A673 (cell line): Measurements from ENCODE around the gene SEH1L. TPM values are rescaled to one million over a fixed set of nuclear protein-coding genes. Genes with fewer than 3 reads are reported as not detected.
"Not testable (repeated sequence)": the region's sequence is repeated elsewhere in the genome, so short reads cannot be mapped to it uniquely, and the experiment has no call there.

Experiments
- Bru-seq: library from RNA; stranded (reverse); fragments of 400-500 nt; gene quantifications from one replicate; lab custom pipeline; 2021; lab: Mats Ljungman, UMichigan
- BruChase-seq, 2 experiments: library from RNA; stranded (reverse); fragments of 400-500 nt; gene quantifications; one replicate each; lab custom pipeline; 2021; lab: Mats Ljungman, UMichigan
- BruUV-seq: library from RNA; stranded (reverse); fragments of 400-500 nt; replicated peaks from 2 replicates; lab custom pipeline; 2021; lab: Mats Ljungman, UMichigan
- CTCF ChIA-PET: fragments of 300-600 bp; sonication (Branson Sonifier 250); formaldehyde crosslinking; loops from one replicate; lab custom pipeline; 2022; ENCODE audit warnings: antibody characterized with exemption; lab: Charles Lee
- POLR2A ChIA-PET: fragments of 300-600 bp; sonication (Branson Sonifier 250); formaldehyde crosslinking; loops from one replicate; lab custom pipeline; 2022; ENCODE audit warnings: antibody characterized with exemption; ENCODE audit not compliant: low non-redundant PET; lab: Charles Lee
- DNase-seq: peaks from one replicate; pipeline ENCODE4 v3.0.0-alpha.2; 2015; ENCODE audit warnings: low spot score
- H3K27ac ChIP-seq: fragments of 200-600 bp; sonication (generic); 2 replicates; pipeline ENCODE4 v1.5.1; 2016; ENCODE audit warnings: mixed run types, low read depth, mild to moderate bottlenecking, mixed read lengths, antibody characterized with exemption, low read length; ENCODE audit not compliant: poor library complexity, severe bottlenecking
- H3K27me3 ChIP-seq: fragments of 200-600 bp; sonication (generic); replicated peaks from 2 replicates; pipeline ENCODE4 v1.6.1; 2017; ENCODE audit warnings: mixed run types, low read depth, mild to moderate bottlenecking, mixed read lengths, antibody characterized with exemption, low read length; ENCODE audit not compliant: insufficient read depth, poor library complexity
- H3K36me3 ChIP-seq: fragments of 200-600 bp; sonication (generic); 2 replicates; pipeline ENCODE4 v1.6.1; 2016; ENCODE audit warnings: mixed run types, mild to moderate bottlenecking, mixed read lengths, antibody characterized with exemption, low read length; ENCODE audit not compliant: insufficient read depth, poor library complexity, severe bottlenecking
- H3K4me1 ChIP-seq: fragments of 200-600 bp; sonication (generic); 2 replicates; pipeline ENCODE4 v1.6.1; 2017; ENCODE audit warnings: mixed run types, mild to moderate bottlenecking, mixed read lengths, antibody characterized with exemption, low read length; ENCODE audit not compliant: insufficient read depth, poor library complexity, severe bottlenecking
- H3K4me3 ChIP-seq: fragments of 200-600 bp; sonication (generic); 2 replicates; pipeline ENCODE4 v1.5.1; 2016; ENCODE audit warnings: low read depth, mixed run types, mild to moderate bottlenecking, mixed read lengths, low read length; ENCODE audit not compliant: poor library complexity, severe bottlenecking
- H3K9me3 ChIP-seq: fragments of 200-600 bp; sonication (generic); 2 replicates; pipeline ENCODE4 v1.6.1; 2016; ENCODE audit warnings: mixed run types, low read depth, mild to moderate bottlenecking, mixed read lengths, antibody characterized with exemption, low read length; ENCODE audit not compliant: poor library complexity, severe bottlenecking
- EZH2 ChIP-seq: fragments of 200-600 bp; sonication (generic); IDR thresholded peaks from 2 replicates; pipeline ENCODE4 v1.6.1; 2017; ENCODE audit warnings: borderline replicate concordance, low read depth, mild to moderate bottlenecking, mixed read lengths, antibody characterized with exemption, low read length; ENCODE audit not compliant: poor library complexity, severe bottlenecking
- intact Hi-C: fragments of 100-400 bp; cut with micrococcal nuclease; formaldehyde crosslinking; loops from one replicate; pipeline ENCODE4 v1.10.0; 2022; ENCODE audit not compliant: unreplicated experiment
- long read RNA-seq: library from polyadenylated mRNA; stranded (forward); transcript quantifications from one replicate; pipeline ENCODE4 v2.0.0, GENCODE V29; 2022
- total RNA-seq: library from RNA; stranded (reverse); gene quantifications from 2 replicates; pipeline ENCODE4 v1.2.3, GENCODE V29; 2021
- TF ChIP-seq, protein P1 (sequence below): fragments of 300-800, 200-600 bp; sonication (generic); conservative IDR thresholded peaks from 2 replicates; pipeline ENCODE4 v1.5.1; 2017; ENCODE audit warnings: low read depth, mild to moderate bottlenecking, antibody characterized with exemption, low read length, moderate library complexity, mixed read lengths

The SEH1L gene, protein sequence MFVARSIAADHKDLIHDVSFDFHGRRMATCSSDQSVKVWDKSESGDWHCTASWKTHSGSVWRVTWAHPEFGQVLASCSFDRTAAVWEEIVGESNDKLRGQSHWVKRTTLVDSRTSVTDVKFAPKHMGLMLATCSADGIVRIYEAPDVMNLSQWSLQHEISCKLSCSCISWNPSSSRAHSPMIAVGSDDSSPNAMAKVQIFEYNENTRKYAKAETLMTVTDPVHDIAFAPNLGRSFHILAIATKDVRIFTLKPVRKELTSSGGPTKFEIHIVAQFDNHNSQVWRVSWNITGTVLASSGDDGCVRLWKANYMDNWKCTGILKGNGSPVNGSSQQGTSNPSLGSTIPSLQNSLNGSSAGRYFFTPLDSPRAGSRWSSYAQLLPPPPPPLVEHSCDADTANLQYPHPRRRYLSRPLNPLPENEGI
- total RNA-seq (104 and 105 TPM in 2 replicates), Bru-seq, nascent RNA (percentile 88 among the genes with signal in this experiment), BruChase-seq, experiment 1, labeled RNA remaining after a 2-hour chase (percentile 90 among the genes with signal in this experiment), BruChase-seq, experiment 2, labeled RNA remaining after a 6-hour chase (percentile 95 among the genes with signal in this experiment)
- long read RNA-seq, full-length matches to known transcripts: 220 of 282 reads
- long read RNA-seq, partial matches to known transcripts: 26 of 282 reads
- long read RNA-seq, other reads (novel, unspliced or antisense): 36 of 282 reads

DNA sequence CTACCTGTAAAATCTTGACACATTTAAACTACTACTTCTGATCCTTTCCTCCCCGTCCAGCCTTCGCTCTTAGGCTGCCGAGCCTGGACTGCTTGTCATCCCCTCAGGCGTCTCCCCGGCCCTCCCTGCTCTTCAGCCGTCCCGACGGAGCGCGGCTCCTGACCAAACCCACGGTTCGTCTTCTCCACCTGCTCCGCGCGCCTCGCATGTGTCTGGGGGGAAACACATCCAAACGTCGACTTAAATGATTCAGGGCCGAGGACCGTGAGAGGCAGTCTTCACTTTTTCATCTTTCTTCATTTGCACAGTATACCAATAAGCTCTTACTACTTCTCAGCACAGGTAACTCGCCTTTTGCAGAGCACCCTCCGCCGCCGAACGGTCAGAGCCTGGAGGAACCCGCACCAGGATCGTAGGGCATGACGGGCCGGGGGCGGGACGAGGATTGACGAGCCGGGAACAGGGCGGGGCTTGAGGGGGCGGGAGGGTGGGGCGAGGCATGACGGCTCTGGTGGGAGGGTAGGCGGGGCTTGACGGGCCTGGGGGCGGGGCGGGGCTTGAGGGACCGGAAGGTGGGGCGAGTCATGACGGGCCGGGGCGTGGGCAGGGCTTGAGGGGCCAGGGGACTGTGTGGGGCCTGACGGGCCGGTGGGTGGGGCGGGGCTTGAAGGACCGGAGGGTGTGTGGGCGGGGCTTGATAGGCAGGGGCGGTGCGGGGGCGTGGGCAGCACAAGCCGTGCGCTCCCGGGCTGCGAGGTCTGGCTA, at the start of gene SEH1L:
Gene SEH1L (plus strand): TSS at position 727 of the 765 bp plus-strand sequence. CDS start 111 bp downstream, outside the sequence.
- intact Hi-C loops: no loop called here
- CTCF ChIA-PET: no interaction called here

DNA sequence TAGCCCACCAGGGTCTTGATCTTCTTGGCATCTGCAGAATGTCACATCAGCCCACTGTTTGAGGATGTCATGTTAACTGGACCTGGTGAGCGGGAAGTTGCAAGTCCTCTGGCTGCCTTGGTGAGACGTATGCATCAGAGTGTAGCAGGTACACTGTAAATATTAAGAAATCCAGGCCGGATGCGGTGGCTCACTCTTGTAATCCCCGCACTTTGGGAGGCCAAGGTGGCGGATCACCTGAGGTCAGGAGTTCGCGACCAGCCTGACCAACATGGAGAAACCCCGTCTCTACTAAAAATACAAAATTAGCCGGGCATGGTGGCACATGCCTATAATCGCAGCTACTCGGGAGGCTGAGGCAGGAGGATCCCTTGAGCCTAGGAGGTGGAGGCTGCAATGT, 46.6 kb upstream of the SEH1L start:
- BruUV-seq, H3K4me1 ChIP-seq, H3K27me3 ChIP-seq, intact Hi-C loops, POLR2A ChIA-PET, CTCF ChIA-PET, H3K27ac ChIP-seq, DNase-seq, H3K36me3 ChIP-seq, H3K9me3 ChIP-seq, H3K4me3 ChIP-seq: not testable (repeated sequence)

More for the DNA sequence above, at the start of gene SEH1L:
- no peak for TF ChIP-seq EZH2
- TF ChIP-seq, protein P1, sequence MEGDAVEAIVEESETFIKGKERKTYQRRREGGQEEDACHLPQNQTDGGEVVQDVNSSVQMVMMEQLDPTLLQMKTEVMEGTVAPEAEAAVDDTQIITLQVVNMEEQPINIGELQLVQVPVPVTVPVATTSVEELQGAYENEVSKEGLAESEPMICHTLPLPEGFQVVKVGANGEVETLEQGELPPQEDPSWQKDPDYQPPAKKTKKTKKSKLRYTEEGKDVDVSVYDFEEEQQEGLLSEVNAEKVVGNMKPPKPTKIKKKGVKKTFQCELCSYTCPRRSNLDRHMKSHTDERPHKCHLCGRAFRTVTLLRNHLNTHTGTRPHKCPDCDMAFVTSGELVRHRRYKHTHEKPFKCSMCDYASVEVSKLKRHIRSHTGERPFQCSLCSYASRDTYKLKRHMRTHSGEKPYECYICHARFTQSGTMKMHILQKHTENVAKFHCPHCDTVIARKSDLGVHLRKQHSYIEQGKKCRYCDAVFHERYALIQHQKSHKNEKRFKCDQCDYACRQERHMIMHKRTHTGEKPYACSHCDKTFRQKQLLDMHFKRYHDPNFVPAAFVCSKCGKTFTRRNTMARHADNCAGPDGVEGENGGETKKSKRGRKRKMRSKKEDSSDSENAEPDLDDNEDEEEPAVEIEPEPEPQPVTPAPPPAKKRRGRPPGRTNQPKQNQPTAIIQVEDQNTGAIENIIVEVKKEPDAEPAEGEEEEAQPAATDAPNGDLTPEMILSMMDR: no peak
- peak; percentile 98 for DNase-seq
- peak within 1 kb of the TSS; percentile 76 for H3K4me3 ChIP-seq
- no peaks in the 10 kb centered on the region for H3K27me3 ChIP-seq
- H3K27ac ChIP-seq: peak within 1 kb of the TSS; percentile 98
- no peaks in the 10 kb centered on the region for H3K9me3 ChIP-seq
- H3K4me1 ChIP-seq: peaks cover 17% of the 10 kb centered on the region
- peaks cover 22% of the 10 kb centered on the region for H3K36me3 ChIP-seq
- BruUV-seq: TSS peak; percentile 93
- POLR2A ChIA-PET: no interaction called here

DNA sequence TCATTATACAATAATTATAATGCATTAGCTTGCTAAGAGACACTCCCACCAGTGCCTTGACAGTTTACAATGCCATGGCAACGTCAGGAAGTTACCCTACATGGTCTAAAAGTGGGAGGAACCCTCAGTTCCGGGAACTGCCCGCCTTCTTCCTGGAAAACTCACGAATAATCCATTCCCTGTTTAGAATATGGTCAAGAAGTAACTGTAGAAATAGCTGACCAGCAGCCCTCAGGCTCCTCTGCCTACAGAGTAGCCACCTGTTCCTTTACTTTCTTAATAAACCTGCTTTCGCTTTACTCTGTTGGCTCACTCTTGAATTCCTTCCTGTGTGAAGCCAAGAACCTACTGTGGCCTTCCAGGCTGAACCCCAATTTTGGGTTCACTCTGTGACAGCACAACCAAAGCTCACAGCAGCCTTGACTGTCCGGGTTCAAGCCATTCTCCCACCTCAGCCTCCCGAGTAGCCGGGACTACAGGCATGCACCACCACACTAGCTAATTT, 43.7 kb upstream of the SEH1L start:
- POLR2A ChIA-PET: no interaction called here
- peak; percentile 31 for DNase-seq
- Histone ChIP-seq H3K9me3 (no peaks in the 10 kb centered on the region), H3K4me1 (no peaks in the 10 kb centered on the region), H3K4me3 (no peak overlapping the region), H3K27ac (no peak overlapping the region), H3K27me3 (no peaks in the 10 kb centered on the region), H3K36me3 (no peaks in the 10 kb centered on the region)
- CTCF ChIA-PET: no interaction called here
- intact Hi-C loops: no loop called here
- BruUV-seq: no TSS peak
- no peak for TF ChIP-seq EZH2
- TF ChIP-seq, protein P1: no peak
